ENCODE data around the gene RAB7A. TPM values are rescaled to one million over a fixed set of nuclear protein-coding genes. Genes with fewer than 3 reads are reported as not detected.

The RAB7A gene
- total RNA-seq, 1 donor from 2014 or later: 155 TPM

- Mint-ChIP-seq H3K36me3 (ENCODE audit: low read depth, unreplicated experiment) (peaks cover 35% of the 10 kb centered on the region), H3K27me3 (ENCODE audit: unreplicated experiment) (no peaks in the 10 kb centered on the region), H3K4me1 (ENCODE audit: unreplicated experiment) (peaks cover 24% of the 10 kb centered on the region), H3K9me3 (ENCODE audit: unreplicated experiment) (no peaks in the 10 kb centered on the region), H3K4me3 (ENCODE audit: unreplicated experiment) (no peak overlapping the region), H3K27ac (ENCODE audit: unreplicated experiment) (no peak overlapping the region)
- TF ChIP-seq, protein P1, sequence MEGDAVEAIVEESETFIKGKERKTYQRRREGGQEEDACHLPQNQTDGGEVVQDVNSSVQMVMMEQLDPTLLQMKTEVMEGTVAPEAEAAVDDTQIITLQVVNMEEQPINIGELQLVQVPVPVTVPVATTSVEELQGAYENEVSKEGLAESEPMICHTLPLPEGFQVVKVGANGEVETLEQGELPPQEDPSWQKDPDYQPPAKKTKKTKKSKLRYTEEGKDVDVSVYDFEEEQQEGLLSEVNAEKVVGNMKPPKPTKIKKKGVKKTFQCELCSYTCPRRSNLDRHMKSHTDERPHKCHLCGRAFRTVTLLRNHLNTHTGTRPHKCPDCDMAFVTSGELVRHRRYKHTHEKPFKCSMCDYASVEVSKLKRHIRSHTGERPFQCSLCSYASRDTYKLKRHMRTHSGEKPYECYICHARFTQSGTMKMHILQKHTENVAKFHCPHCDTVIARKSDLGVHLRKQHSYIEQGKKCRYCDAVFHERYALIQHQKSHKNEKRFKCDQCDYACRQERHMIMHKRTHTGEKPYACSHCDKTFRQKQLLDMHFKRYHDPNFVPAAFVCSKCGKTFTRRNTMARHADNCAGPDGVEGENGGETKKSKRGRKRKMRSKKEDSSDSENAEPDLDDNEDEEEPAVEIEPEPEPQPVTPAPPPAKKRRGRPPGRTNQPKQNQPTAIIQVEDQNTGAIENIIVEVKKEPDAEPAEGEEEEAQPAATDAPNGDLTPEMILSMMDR (IDR thresholded peaks at IDR 0.05; ENCODE audit: unreplicated experiment): no peak
- DNase-seq (ENCODE audit: low spot score): no peak
Observed at GRCh38 chr3:128799653-128800052, 73.7 kb downstream of the RAB7A start.

DNA sequence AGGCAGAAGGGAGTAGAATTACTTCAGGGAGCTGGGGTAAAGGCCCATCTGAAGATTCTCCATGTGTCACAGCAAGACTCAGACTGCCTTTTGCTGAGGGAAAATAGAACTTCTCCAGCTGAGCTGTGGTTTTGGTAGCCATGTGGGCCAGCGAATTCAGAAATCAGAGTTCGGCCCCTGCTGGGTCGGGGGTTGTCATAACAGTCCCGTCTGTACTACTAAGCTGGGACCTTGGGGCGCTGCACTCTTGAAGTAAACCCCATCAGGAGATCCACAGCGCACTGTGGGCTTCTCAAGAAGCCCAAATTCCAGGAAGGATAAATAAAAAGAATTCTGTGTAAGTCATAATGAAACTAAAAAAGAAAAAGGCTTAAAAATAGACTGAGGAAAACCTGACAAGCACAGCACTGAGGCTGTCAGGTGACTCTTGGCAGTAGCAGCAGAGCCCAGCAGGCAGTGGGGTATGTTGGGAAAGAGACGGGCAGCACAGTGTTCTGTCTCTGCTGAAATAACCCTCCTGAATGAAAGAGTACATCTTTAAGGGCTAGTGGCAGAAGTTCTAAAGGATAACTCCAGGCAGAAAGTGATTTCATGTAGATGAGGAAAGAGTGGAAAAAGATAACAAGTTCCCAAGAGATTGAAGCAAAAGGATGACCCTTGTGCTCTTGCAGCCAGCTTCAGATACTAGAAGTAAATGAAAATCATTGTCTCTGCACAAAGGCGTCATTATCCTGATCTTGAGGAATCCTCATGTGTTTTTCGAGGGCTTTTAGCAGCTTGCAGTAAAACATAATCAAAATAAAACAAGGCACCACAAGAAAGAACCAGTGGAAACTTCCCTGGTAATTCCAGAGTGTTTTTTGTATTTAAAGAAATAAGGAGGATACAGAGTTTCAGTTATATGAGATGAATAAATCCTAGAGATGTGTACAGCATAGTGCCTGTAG lies 74.5 kb downstream of the RAB7A start:
- Mint-ChIP-seq H3K36me3 (ENCODE audit: low read depth, unreplicated experiment) (peaks cover 35% of the 10 kb centered on the region), H3K4me3 (ENCODE audit: unreplicated experiment) (no peak overlapping the region), H3K27me3 (ENCODE audit: unreplicated experiment) (no peaks in the 10 kb centered on the region), H3K27ac (ENCODE audit: unreplicated experiment) (no peak overlapping the region), H3K9me3 (ENCODE audit: unreplicated experiment) (no peaks in the 10 kb centered on the region), H3K4me1 (ENCODE audit: unreplicated experiment) (peaks cover 31% of the 10 kb centered on the region)
- DNase-seq (ENCODE audit: low spot score): no peak
- TF ChIP-seq, protein P1 (IDR thresholded peaks at IDR 0.05; ENCODE audit: unreplicated experiment): no peak

- H3K27me3 Mint-ChIP-seq (ENCODE audit: unreplicated experiment): no peaks in the 10 kb centered on the region
- H3K9me3 Mint-ChIP-seq (ENCODE audit: unreplicated experiment): no peaks in the 10 kb centered on the region
- TF ChIP-seq, protein P1 (IDR thresholded peaks at IDR 0.05; ENCODE audit: unreplicated experiment): no peak
- peaks cover 44% of the 10 kb centered on the region for H3K36me3 Mint-ChIP-seq (ENCODE audit: low read depth, unreplicated experiment)
- peaks cover 41% of the 10 kb centered on the region for H3K4me1 Mint-ChIP-seq (ENCODE audit: unreplicated experiment)
- H3K27ac Mint-ChIP-seq (ENCODE audit: unreplicated experiment): peak overlapping the region; percentile 6
- no peak overlapping the region for H3K4me3 Mint-ChIP-seq (ENCODE audit: unreplicated experiment)
- no peak for DNase-seq (ENCODE audit: low spot score)
Observed at GRCh38 chr3:128801779-128802380, 75.9 kb downstream of the RAB7A start.

DNA sequence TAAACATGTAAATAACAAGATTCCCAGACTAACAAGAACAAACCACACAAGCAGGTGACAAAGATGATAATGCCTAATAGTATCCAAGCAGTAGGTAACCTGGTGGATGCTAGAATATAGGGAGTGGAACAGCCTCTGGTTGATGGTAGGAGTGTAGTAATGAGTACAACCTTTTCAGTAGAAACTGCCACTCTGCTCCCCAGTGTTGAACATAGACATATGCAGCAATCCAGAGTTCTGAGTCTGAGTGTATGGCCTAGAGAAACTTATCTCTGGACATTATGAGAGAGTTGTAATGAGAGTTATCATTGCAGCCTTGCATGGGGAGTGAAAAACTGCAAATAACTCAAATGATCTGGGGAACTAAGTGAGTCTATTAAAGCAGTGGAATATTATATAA lies 77.3 kb downstream of the RAB7A start:
- H3K4me1 Mint-ChIP-seq (ENCODE audit: unreplicated experiment): peaks cover 46% of the 10 kb centered on the region
- H3K27me3 Mint-ChIP-seq (ENCODE audit: unreplicated experiment): no peaks in the 10 kb centered on the region
- H3K4me3 Mint-ChIP-seq (ENCODE audit: unreplicated experiment): no peak overlapping the region
- DNase-seq (ENCODE audit: low spot score): no peak
- H3K9me3 Mint-ChIP-seq (ENCODE audit: unreplicated experiment): no peaks in the 10 kb centered on the region
- TF ChIP-seq, protein P1 (IDR thresholded peaks at IDR 0.05; ENCODE audit: unreplicated experiment): no peak
- H3K36me3 Mint-ChIP-seq (ENCODE audit: low read depth, unreplicated experiment): peaks cover 50% of the 10 kb centered on the region
- peak overlapping the region; percentile 86 for H3K27ac Mint-ChIP-seq (ENCODE audit: unreplicated experiment)

Measured in endothelial cell (in vitro differentiated cells).